Kidney (tissue), 14 donors: ENCODE results near the gene CARHSP1. TPM values are rescaled to one million over a fixed set of nuclear protein-coding genes. Genes with fewer than 3 reads are reported as not detected.

Experiments used
- DNase-seq, 5 donors: peaks; one replicate each; pipeline ENCODE4 v3.0.0-alpha.2; 2013 to 2020
- FAIRE-seq: peaks from 2 replicates; lab custom pipeline; 2012; peaks lifted over from hg19 to GRCh38; lab: Jason Lieb, UNC
- H3K27ac ChIP-seq, 2 donors: one replicate each; pipeline ENCODE4 v1.7.0; 2013; ENCODE audit warnings: low read depth in 2 of 2, low read length in 2 of 2, inconsistent platforms in 1 of 2
- H3K27me3 ChIP-seq: one replicate; pipeline ENCODE4 v1.7.1; 2013; ENCODE audit warnings: low read length, inconsistent platforms; ENCODE audit not compliant: control insufficient read depth, insufficient read depth
- H3K36me3 ChIP-seq, 3 donors: one replicate each; pipeline versions ENCODE4 v1.7.0 to v1.7.1; 2013; ENCODE audit warnings: low read length in 3 of 3, control low read depth in 1 of 3, inconsistent platforms in 1 of 3; ENCODE audit not compliant: insufficient read depth in 3 of 3, control insufficient read depth in 2 of 3
- H3K4me1 ChIP-seq, 3 donors: one replicate each; pipeline versions ENCODE4 v1.7.0 to v1.7.1; 2013; ENCODE audit warnings: low read length in 3 of 3, inconsistent platforms in 1 of 3, low read depth in 1 of 3; ENCODE audit not compliant: control insufficient read depth in 2 of 3, insufficient read depth in 2 of 3
- H3K4me3 ChIP-seq, 3 donors: one replicate each; pipeline versions ENCODE4 v1.7.0 to v1.8.1; 2013; ENCODE audit warnings: low read length in 3 of 3, control low read depth in 1 of 3, inconsistent platforms in 1 of 3
- H3K9ac ChIP-seq, 3 donors: one replicate each; pipeline versions ENCODE4 v1.7.0 to v1.7.1; 2013; ENCODE audit warnings: low read length in 3 of 3, control low read depth in 1 of 3, inconsistent platforms in 1 of 3
- H3K9me3 ChIP-seq, 3 donors: one replicate each; pipeline versions ENCODE4 v1.7.0 to v1.7.1; 2013; ENCODE audit warnings: low read length in 3 of 3, control low read depth in 1 of 3, inconsistent platforms in 1 of 3; ENCODE audit not compliant: control insufficient read depth in 2 of 3, insufficient read depth in 1 of 3
- intact Hi-C: fragments of 100-400 bp; cut with DNase I; formaldehyde crosslinking; loops from one replicate; pipeline ENCODE4 v1.11.1; 2022
- polyA plus RNA-seq: library from polyadenylated mRNA; stranded (reverse); fragments of 350-450 nt; fragmentation: Illumina TruSeq; extraction: RNeasy Lipid Tissue Mini Kit (QIAGEN cat#74804); gene quantifications from one replicate; pipeline ENCODE4 v1.2.3, GENCODE V29; 2014; ENCODE audit warnings: low read depth, low replicate concordance; ENCODE audit not compliant: insufficient read depth
- total RNA-seq: library from RNA; stranded (reverse); fragmentation: NEBNext Ultra II Directional; extraction: Animal tissue kit (Norgen Biotek cat#: 25700); gene quantifications from one replicate; pipeline ENCODE4 v1.2.1, GENCODE V29; 2021
- TF ChIP-seq, protein P1 (sequence below): IDR thresholded peaks from 3 replicates; pipeline ENCODE4 v1.5.1; 2012; ENCODE audit warnings: mild to moderate bottlenecking, moderate library complexity, borderline replicate concordance; ENCODE audit not compliant: insufficient read depth; ENCODE audit errors: extremely low read depth
- donor health status: control.
- donor health status: control.
- donor health status: control.
- donor health status: control.
- donor health status: control.
- donor health status: DM: yes; HTN: yes; CAD: no.
- donor health status: Normal renal cell carcinoma (clear cell type).

CARHSP1 gene
- total and polyA plus RNA-seq, 2 donors from 2014 or later: 130 to 134 TPM

DNA sequence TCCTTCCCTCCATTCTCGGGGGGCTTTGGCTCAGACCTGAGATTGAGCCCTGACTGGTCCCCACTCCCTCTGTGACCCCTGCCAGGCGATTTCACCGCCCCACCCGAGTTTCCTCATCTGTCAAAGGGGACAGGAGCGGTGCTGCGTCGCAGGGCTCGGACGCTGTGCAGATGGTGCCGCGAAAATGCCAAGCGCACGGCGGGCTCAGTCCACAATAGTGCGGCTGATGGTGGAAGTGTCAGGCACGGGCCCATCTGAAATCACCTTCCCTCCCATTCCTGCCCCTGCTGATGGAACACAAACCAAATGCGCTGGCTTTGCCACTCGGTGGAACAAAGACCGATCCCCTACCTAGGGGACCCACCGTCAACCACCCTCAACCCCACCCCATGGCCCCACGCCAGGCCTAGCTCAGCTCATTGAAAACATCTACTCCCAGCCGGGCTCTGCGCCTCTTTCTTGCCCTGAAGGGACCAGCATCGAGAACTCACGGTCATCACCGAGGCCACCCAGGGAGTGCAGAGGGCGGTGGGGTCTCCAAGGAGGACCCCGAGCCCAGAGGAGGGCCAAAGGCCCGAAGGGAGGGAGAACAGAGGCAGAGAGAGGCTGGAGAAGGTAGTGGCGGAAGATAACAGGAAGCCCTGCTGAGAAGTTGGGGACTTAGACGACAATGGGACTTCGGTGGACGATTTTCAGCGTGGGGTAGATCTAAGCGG, 1.4 kb downstream of the CARHSP1 start:
- Histone ChIP-seq H3K9me3 (no peaks in the 10 kb centered on the region), H3K9ac (peak overlapping the region; percentile 17 to 76 (median 18)), H3K36me3 (no peaks in the 10 kb centered on the region), H3K27ac (peak overlapping the region; percentile 38 to 77), H3K27me3 (no peaks in the 10 kb centered on the region), H3K4me3 (peak overlapping the region; percentile 66 to 86 (median 83)), H3K4me1 (peaks cover 0 to 41% (median 29%) of the 10 kb centered on the region in 3 donors)
- TF ChIP-seq, protein P1, sequence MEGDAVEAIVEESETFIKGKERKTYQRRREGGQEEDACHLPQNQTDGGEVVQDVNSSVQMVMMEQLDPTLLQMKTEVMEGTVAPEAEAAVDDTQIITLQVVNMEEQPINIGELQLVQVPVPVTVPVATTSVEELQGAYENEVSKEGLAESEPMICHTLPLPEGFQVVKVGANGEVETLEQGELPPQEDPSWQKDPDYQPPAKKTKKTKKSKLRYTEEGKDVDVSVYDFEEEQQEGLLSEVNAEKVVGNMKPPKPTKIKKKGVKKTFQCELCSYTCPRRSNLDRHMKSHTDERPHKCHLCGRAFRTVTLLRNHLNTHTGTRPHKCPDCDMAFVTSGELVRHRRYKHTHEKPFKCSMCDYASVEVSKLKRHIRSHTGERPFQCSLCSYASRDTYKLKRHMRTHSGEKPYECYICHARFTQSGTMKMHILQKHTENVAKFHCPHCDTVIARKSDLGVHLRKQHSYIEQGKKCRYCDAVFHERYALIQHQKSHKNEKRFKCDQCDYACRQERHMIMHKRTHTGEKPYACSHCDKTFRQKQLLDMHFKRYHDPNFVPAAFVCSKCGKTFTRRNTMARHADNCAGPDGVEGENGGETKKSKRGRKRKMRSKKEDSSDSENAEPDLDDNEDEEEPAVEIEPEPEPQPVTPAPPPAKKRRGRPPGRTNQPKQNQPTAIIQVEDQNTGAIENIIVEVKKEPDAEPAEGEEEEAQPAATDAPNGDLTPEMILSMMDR: no peak
- FAIRE-seq (no peak), DNase-seq (peak in 3 of 5 donors; percentile 48 to 76 (median 58))
- intact Hi-C loops: no loop called here

DNA sequence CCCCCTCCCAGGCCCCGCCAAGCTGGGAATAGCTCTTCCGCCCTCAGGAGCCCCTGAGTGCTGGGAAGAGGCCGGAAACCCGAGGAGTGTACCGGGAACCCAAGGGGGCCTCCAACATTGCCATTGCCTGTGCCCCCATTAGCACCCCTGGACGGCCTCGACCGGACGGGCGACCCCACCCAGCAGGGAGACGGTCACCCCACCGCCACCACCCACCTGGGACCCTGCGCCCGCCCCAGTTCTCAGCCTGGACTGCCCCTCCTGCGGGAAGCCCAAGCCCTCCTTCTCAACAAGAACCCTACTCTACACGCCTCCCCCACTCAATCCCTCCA, 2.0 kb downstream of the CARHSP1 start:
- peak overlapping the region; percentile 66 to 86 (median 83) for H3K4me3 ChIP-seq
- peaks cover 0 to 46% (median 32%) of the 10 kb centered on the region in 3 donors for H3K4me1 ChIP-seq
- FAIRE-seq (no peak), DNase-seq (peak in 1 of 5 donors; percentile 77)
- H3K9me3 ChIP-seq: no peaks in the 10 kb centered on the region
- intact Hi-C loops: no loop called here
- peak overlapping the region; percentile 38 to 77 for H3K27ac ChIP-seq
- no peaks in the 10 kb centered on the region for H3K27me3 ChIP-seq
- H3K9ac ChIP-seq: peak overlapping the region; percentile 0 to 76 (median 17)
- no peaks in the 10 kb centered on the region for H3K36me3 ChIP-seq
- TF ChIP-seq, protein P1: no peak

DNA sequence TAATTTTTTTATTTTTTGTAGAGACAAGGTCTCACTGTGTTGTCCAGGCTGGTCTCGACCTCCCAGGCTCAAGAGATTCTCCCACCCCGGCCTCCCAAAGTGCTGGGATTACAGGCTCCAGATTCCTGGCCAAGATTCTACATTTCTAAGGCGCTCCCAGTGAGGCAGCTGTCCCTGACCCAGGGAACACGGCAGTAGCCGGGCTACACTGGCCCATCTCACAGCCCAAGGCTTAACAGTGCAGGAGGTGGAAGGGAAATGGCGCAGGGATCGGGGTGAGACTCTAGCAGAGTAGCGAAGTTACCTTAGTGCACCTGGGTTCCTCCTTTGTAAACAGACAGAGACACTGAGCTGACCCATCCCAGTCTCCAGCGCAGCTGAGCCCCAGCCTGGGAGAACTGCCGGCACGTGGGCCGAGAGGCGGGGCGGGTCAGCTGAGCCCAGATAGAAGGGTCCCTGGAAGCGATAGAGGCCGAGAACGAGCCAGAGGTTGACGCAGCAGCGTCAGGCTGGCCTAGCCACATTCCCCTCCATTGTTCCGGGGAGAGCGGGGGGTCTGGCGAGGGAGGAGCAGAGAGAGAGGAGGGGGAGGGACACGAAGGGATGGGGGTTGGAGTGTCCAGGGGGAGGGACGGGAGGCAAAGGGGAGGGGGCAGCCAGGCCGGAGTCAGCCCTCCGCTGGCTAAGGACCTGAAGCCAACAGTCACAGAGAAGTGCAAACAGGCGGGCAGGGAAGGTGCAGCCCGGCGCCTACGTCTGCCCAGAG, 2.5 kb downstream of the CARHSP1 start:
- TF ChIP-seq, protein P1: no peak
- intact Hi-C loops: no loop called here
- peak; percentile 48 to 87 (median 77) for DNase-seq

More for the DNA sequence above, 2.5 kb downstream of the CARHSP1 start:
- Histone ChIP-seq H3K4me1 (peaks cover 0 to 50% (median 32%) of the 10 kb centered on the region in 3 donors), H3K27ac (peak overlapping the region; percentile 38 to 77), H3K4me3 (peak overlapping the region; percentile 17 to 83 (median 66)), H3K27me3 (no peaks in the 10 kb centered on the region), H3K9me3 (no peaks in the 10 kb centered on the region), H3K36me3 (no peaks in the 10 kb centered on the region), H3K9ac (peak overlapping the region in 1 of 3 donors; percentile 76)
- no peak for FAIRE-seq
